Liver (tissue), 3 donors: ENCODE measurements around the gene CHD5.

Source experiments
- GABPA ChIP-seq, 2 donors: IDR thresholded peaks in 1 of 2; conservative IDR thresholded peaks in 1 of 2; 2 replicates each; pipeline ENCODE4 v1.6.1; 2016; ENCODE audit warnings: antibody characterized with exemption in 2 of 2, mild to moderate bottlenecking in 1 of 2, moderate library complexity in 1 of 2
- JUND ChIP-seq, 2 donors: IDR thresholded peaks; 2 replicates each; pipeline ENCODE4 v1.6.1; 2016; ENCODE audit warnings: antibody characterized with exemption in 2 of 2
- RAD21 ChIP-seq, 2 donors: IDR thresholded peaks; 2 replicates each; pipeline ENCODE4 v1.6.1; 2016; ENCODE audit warnings: antibody characterized with exemption in 2 of 2, mild to moderate bottlenecking in 2 of 2
- RXRA ChIP-seq, 2 donors: IDR thresholded peaks; 2 replicates each; pipeline ENCODE4 v1.6.1; 2017 to 2018; ENCODE audit warnings: antibody characterized with exemption in 2 of 2, mild to moderate bottlenecking in 1 of 2
- TAF1 ChIP-seq: conservative IDR thresholded peaks from 2 replicates; pipeline ENCODE4 v1.6.1; 2016; ENCODE audit warnings: antibody characterized with exemption, mild to moderate bottlenecking
- YY1 ChIP-seq: IDR thresholded peaks from 2 replicates; pipeline ENCODE4 v1.6.1; 2016; ENCODE audit warnings: antibody characterized with exemption, mild to moderate bottlenecking
- TF ChIP-seq, protein P1 (sequence below): IDR thresholded peaks from 2 replicates; pipeline ENCODE4 v1.6.1; 2016; ENCODE audit warnings: antibody characterized with exemption
- TF ChIP-seq, protein P2 (sequence below): fragments of 150-350 bp; IDR thresholded peaks from 2 replicates; pipeline ENCODE4 v1.5.1; 2017; ENCODE audit warnings: improper control_type of control experiment, low read depth, low read length; ENCODE audit not compliant: missing input control
- TF ChIP-seq, protein P3 (sequence below): IDR thresholded peaks from 2 replicates; pipeline ENCODE4 v1.6.1; 2016; ENCODE audit warnings: antibody characterized with exemption
- TF ChIP-seq, protein P4 (sequence below): IDR thresholded peaks from 2 replicates; pipeline ENCODE4 v1.6.1; 2016; ENCODE audit warnings: antibody characterized with exemption, mild to moderate bottlenecking
- donor health status: healthy.
- donor health status: healthy.

DNA sequence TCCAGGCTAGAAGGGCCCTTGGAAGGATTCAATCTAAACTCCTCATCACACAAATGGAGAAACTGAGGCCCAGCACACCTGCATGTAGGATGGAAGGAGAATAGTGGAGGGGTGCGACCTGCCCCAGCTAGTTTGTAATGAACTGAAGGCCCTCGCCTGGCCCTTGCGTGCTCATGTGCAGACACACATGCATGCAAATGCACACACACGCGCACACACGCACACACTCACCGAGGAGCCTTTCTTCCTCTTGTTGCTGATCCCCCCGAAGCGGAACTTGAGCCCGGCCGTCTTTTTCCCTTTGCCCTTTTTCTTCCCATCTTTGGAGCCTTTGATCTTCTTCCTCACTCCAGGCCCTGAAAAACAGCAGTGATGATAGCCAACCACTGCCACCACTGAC lies 27.9 kb downstream of the CHD5 start:
- TF ChIP-seq, protein P1, sequence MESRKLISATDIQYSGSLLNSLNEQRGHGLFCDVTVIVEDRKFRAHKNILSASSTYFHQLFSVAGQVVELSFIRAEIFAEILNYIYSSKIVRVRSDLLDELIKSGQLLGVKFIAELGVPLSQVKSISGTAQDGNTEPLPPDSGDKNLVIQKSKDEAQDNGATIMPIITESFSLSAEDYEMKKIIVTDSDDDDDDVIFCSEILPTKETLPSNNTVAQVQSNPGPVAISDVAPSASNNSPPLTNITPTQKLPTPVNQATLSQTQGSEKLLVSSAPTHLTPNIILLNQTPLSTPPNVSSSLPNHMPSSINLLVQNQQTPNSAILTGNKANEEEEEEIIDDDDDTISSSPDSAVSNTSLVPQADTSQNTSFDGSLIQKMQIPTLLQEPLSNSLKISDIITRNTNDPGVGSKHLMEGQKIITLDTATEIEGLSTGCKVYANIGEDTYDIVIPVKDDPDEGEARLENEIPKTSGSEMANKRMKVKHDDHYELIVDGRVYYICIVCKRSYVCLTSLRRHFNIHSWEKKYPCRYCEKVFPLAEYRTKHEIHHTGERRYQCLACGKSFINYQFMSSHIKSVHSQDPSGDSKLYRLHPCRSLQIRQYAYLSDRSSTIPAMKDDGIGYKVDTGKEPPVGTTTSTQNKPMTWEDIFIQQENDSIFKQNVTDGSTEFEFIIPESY: no peak
- TF ChIP-seq RXRA (IDR thresholded peaks at IDR 0.05) (no peak), JUND (IDR thresholded peaks at IDR 0.05) (no peak), YY1 (no peak), TAF1 (no peak), RAD21 (IDR thresholded peaks at IDR 0.05) (no peak), GABPA (IDR thresholded peaks at IDR 0.05 in 1 of 2, conservative IDR thresholded peaks at IDR 0.05 in 1 of 2) (no peak)
- TF ChIP-seq, protein P2, sequence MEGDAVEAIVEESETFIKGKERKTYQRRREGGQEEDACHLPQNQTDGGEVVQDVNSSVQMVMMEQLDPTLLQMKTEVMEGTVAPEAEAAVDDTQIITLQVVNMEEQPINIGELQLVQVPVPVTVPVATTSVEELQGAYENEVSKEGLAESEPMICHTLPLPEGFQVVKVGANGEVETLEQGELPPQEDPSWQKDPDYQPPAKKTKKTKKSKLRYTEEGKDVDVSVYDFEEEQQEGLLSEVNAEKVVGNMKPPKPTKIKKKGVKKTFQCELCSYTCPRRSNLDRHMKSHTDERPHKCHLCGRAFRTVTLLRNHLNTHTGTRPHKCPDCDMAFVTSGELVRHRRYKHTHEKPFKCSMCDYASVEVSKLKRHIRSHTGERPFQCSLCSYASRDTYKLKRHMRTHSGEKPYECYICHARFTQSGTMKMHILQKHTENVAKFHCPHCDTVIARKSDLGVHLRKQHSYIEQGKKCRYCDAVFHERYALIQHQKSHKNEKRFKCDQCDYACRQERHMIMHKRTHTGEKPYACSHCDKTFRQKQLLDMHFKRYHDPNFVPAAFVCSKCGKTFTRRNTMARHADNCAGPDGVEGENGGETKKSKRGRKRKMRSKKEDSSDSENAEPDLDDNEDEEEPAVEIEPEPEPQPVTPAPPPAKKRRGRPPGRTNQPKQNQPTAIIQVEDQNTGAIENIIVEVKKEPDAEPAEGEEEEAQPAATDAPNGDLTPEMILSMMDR: no peak
- TF ChIP-seq, protein P3, sequence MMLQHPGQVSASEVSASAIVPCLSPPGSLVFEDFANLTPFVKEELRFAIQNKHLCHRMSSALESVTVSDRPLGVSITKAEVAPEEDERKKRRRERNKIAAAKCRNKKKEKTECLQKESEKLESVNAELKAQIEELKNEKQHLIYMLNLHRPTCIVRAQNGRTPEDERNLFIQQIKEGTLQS: no peak
- TF ChIP-seq, protein P4, sequence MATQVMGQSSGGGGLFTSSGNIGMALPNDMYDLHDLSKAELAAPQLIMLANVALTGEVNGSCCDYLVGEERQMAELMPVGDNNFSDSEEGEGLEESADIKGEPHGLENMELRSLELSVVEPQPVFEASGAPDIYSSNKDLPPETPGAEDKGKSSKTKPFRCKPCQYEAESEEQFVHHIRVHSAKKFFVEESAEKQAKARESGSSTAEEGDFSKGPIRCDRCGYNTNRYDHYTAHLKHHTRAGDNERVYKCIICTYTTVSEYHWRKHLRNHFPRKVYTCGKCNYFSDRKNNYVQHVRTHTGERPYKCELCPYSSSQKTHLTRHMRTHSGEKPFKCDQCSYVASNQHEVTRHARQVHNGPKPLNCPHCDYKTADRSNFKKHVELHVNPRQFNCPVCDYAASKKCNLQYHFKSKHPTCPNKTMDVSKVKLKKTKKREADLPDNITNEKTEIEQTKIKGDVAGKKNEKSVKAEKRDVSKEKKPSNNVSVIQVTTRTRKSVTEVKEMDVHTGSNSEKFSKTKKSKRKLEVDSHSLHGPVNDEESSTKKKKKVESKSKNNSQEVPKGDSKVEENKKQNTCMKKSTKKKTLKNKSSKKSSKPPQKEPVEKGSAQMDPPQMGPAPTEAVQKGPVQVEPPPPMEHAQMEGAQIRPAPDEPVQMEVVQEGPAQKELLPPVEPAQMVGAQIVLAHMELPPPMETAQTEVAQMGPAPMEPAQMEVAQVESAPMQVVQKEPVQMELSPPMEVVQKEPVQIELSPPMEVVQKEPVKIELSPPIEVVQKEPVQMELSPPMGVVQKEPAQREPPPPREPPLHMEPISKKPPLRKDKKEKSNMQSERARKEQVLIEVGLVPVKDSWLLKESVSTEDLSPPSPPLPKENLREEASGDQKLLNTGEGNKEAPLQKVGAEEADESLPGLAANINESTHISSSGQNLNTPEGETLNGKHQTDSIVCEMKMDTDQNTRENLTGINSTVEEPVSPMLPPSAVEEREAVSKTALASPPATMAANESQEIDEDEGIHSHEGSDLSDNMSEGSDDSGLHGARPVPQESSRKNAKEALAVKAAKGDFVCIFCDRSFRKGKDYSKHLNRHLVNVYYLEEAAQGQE: no peak
